Measurements from ENCODE around the gene MYO1E. TPM values are rescaled to one million over a fixed set of nuclear protein-coding genes. Genes with fewer than 3 reads are reported as not detected.

Gene MYO1E
- total and polyA plus RNA-seq, 4 donors: 20.9 to 84.2 (median 52.4) TPM

DNA sequence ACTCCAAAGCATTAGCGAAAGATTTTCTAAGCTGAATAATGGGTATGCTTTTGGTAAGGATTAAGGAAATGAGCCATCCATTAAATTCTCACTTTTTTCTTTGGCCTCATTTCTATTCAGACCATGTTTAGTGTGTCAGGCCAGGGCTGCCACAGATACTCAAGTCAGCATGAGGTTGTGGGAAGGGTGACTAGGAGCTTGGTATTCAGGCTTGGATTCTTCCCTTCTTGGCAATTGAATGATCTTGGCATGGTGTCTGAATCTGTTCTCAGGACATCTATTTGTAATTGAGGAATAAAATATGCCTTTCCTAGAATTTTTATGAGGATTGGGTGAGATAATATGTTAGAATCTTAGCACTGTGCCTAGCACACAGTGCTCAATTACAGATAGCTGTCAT lies 256.5 kb downstream of the MYO1E start:
- DNase-seq (no peak), ATAC-seq (ENCODE audit: insufficient read depth, low FRiP score) (no peak)
- Histone ChIP-seq H3K27me3 (ENCODE audit: control insufficient read depth in 3 of 3, insufficient read depth in 3 of 3, low read length in 2 of 3) (no peaks in the 10 kb centered on the region), H3K36me3 (ENCODE audit: control insufficient read depth in 4 of 4, insufficient read depth in 4 of 4, low read length in 4 of 4) (peaks cover 0 to 17% (median 8%) of the 10 kb centered on the region in 4 donors), H3K4me1 (ENCODE audit: control insufficient read depth in 5 of 5, insufficient read depth in 5 of 5, low read length in 5 of 5) (no peaks in the 10 kb centered on the region), H3K4me3 (no peak overlapping the region), H3K27ac (ENCODE audit: low read depth in 1 of 2, low read length in 1 of 2) (no peak overlapping the region), H3K9me3 (ENCODE audit: control insufficient read depth in 4 of 4, insufficient read depth in 3 of 4, low read length in 3 of 4) (no peaks in the 10 kb centered on the region), H3K9ac (ENCODE audit: insufficient read depth in 1 of 2, low read length in 2 of 2) (no peak overlapping the region)
- TF ChIP-seq, protein P1, sequence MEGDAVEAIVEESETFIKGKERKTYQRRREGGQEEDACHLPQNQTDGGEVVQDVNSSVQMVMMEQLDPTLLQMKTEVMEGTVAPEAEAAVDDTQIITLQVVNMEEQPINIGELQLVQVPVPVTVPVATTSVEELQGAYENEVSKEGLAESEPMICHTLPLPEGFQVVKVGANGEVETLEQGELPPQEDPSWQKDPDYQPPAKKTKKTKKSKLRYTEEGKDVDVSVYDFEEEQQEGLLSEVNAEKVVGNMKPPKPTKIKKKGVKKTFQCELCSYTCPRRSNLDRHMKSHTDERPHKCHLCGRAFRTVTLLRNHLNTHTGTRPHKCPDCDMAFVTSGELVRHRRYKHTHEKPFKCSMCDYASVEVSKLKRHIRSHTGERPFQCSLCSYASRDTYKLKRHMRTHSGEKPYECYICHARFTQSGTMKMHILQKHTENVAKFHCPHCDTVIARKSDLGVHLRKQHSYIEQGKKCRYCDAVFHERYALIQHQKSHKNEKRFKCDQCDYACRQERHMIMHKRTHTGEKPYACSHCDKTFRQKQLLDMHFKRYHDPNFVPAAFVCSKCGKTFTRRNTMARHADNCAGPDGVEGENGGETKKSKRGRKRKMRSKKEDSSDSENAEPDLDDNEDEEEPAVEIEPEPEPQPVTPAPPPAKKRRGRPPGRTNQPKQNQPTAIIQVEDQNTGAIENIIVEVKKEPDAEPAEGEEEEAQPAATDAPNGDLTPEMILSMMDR (IDR thresholded peaks at IDR 0.05; ENCODE audit: control extremely low read depth, extremely low read depth): no peak
- WGBS, 2 donors: 100% methylated on average over 1 of the region's 1 CpG

DNA sequence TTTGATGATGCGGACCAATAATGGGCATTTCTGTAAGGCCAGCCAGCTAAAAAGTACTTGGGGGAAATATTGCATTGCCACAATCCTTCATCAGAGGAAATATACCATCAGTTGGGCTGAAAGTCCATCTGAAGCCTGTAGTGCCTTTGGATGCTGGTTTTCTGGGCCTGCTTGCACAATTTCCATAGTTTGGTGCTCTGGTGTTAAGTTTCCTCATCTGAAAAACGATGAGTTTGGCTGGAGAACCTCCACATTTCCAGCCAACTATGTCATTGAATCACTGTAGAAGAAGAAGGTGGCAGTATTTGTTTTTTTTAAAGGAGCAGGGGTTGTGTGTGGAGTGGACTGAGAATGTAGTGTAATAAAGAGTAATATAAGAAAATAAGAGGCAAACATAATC lies 257.6 kb downstream of the MYO1E start:
- H3K27ac ChIP-seq (ENCODE audit: low read depth in 1 of 2, low read length in 1 of 2): no peak overlapping the region
- TF ChIP-seq, protein P1 (IDR thresholded peaks at IDR 0.05; ENCODE audit: control extremely low read depth, extremely low read depth): no peak
- 63 to 76% methylated on average over 2 of the region's 2 CpGs for WGBS, 2 donors
- H3K9ac ChIP-seq (ENCODE audit: insufficient read depth in 1 of 2, low read length in 2 of 2): no peak overlapping the region
- H3K36me3 ChIP-seq (ENCODE audit: control insufficient read depth in 4 of 4, insufficient read depth in 4 of 4, low read length in 4 of 4): peaks cover 0 to 24% (median 8%) of the 10 kb centered on the region in 4 donors
- ATAC-seq (ENCODE audit: insufficient read depth, low FRiP score) (no peak), DNase-seq (no peak)
- no peaks in the 10 kb centered on the region for H3K9me3 ChIP-seq (ENCODE audit: control insufficient read depth in 4 of 4, insufficient read depth in 3 of 4, low read length in 3 of 4)
- H3K4me1 ChIP-seq (ENCODE audit: control insufficient read depth in 5 of 5, insufficient read depth in 5 of 5, low read length in 5 of 5): no peaks in the 10 kb centered on the region
- no peak overlapping the region for H3K4me3 ChIP-seq
- H3K27me3 ChIP-seq (ENCODE audit: control insufficient read depth in 3 of 3, insufficient read depth in 3 of 3, low read length in 2 of 3): no peaks in the 10 kb centered on the region

DNA sequence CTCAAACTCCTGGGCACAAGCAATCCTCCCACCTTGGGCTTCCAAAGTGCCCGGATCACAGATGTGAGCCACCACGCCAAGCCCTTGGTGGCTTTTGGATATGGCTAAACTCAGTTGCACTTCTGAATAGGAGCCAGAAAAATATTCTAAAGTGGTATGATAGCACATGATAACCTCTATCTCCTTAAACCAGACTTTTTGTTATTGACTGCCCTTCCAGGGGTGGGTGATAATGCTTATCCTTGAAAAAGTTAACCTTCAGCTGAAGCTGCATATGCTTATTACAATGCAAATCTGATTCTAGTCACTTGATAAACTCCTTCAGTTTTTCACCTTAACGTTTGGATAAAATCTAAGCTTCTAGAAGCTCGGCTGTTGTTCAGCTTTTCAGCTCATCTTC lies 261.4 kb downstream of the MYO1E start:
- peaks cover 0 to 4% (median 0%) of the 10 kb centered on the region in 5 donors for H3K4me1 ChIP-seq (ENCODE audit: control insufficient read depth in 5 of 5, insufficient read depth in 5 of 5, low read length in 5 of 5)
- H3K4me3 ChIP-seq: no peak overlapping the region
- no peaks in the 10 kb centered on the region for H3K9me3 ChIP-seq (ENCODE audit: control insufficient read depth in 4 of 4, insufficient read depth in 3 of 4, low read length in 3 of 4)
- TF ChIP-seq, protein P1 (IDR thresholded peaks at IDR 0.05; ENCODE audit: control extremely low read depth, extremely low read depth): no peak
- no peak for DNase-seq
- H3K36me3 ChIP-seq (ENCODE audit: control insufficient read depth in 4 of 4, insufficient read depth in 4 of 4, low read length in 4 of 4): peaks cover 0 to 20% (median under 1%) of the 10 kb centered on the region in 4 donors
- 95 to 97% methylated on average over 4 of the region's 4 CpGs for WGBS, 2 donors
- no peaks in the 10 kb centered on the region for H3K27me3 ChIP-seq (ENCODE audit: control insufficient read depth in 3 of 3, insufficient read depth in 3 of 3, low read length in 2 of 3)
- no peak overlapping the region for H3K9ac ChIP-seq (ENCODE audit: insufficient read depth in 1 of 2, low read length in 2 of 2)
- no peak overlapping the region for H3K27ac ChIP-seq (ENCODE audit: low read depth in 1 of 2, low read length in 1 of 2)
- ATAC-seq (ENCODE audit: insufficient read depth, low FRiP score): no peak

DNA sequence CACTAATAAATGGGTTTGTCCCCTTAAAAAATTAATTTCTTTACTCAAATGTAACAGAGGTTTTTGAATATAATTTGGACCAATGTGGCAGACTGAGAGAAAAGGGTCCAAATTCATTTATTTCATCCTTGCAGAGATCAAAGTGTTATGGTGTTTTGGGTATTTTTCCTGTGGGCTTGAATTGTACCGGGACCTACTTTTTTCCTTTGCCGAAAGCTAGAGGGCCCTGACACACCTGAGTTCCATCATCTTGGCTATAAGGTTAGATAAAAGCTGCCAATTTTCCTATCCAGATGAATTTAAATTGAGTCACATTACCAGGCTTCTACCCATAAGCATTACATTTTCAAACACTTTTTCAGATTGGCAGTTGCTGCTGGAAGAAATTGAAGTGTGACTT lies 266.8 kb downstream of the MYO1E start:
- WGBS, 2 donors: 59 to 66% methylated on average over 2 of the region's 2 CpGs
- ATAC-seq (ENCODE audit: insufficient read depth, low FRiP score) (no peak), DNase-seq (peak in 2 of 3 donors; percentile 14 to 17)
- Histone ChIP-seq H3K27ac (ENCODE audit: low read depth in 1 of 2, low read length in 1 of 2) (no peak overlapping the region), H3K4me1 (ENCODE audit: control insufficient read depth in 5 of 5, insufficient read depth in 5 of 5, low read length in 5 of 5) (peaks cover 0 to 13% (median 0%) of the 10 kb centered on the region in 5 donors), H3K4me3 (no peak overlapping the region), H3K9ac (ENCODE audit: insufficient read depth in 1 of 2, low read length in 2 of 2) (peak overlapping the region; percentile 56 to 59), H3K27me3 (ENCODE audit: control insufficient read depth in 3 of 3, insufficient read depth in 3 of 3, low read length in 2 of 3) (no peaks in the 10 kb centered on the region), H3K9me3 (ENCODE audit: control insufficient read depth in 4 of 4, insufficient read depth in 3 of 4, low read length in 3 of 4) (no peaks in the 10 kb centered on the region), H3K36me3 (ENCODE audit: control insufficient read depth in 4 of 4, insufficient read depth in 4 of 4, low read length in 4 of 4) (peaks cover 0 to 15% (median 0%) of the 10 kb centered on the region in 4 donors)
- TF ChIP-seq, protein P1 (IDR thresholded peaks at IDR 0.05; ENCODE audit: control extremely low read depth, extremely low read depth): no peak

All from lung (tissue), 12 donors.